NCI-H2227 (cell line): ENCODE data around the gene NR1D2.

Source experiments
- DNase-seq: peaks from one replicate; lab custom pipeline; 2025; ENCODE audit not compliant: unreplicated experiment; lab: John Stamatoyannopoulos, UW

NR1D2 gene

GRCh38 chr3:23961913-23962312 lies 16.8 kb downstream of the NR1D2 start:
- DNase-seq, result no peak

DNA sequence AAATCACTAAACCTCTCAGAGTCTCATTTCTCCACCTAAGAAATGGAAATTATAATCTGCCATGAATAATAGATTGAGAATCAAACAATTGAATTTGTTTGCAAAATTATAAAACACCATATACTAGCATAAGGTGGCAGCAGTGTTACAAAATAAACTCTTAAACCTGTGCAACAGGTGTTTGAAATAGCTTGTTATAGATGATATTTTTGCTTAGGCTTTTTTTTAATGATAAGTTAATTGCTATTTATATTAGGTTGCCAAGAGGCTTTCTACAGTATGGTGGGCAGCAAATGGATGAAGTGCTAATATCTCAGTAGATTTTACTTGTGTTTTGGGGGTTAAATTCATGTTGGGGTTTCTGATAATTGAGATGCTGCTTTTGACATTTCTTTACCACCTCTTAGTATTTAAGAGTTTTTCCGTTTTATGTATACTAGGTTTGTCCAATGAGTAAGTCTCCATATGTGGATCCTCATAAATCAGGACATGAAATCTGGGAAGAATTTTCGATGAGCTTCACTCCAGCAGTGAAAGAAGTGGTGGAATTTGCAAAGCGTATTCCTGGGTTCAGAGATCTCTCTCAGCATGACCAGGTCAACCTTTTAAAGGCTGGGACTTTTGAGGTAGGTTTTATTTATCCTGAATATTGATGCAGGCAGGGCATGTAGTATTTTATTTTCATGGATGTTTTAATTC lies 19.6 kb downstream of the NR1D2 start:
- DNase-seq, result no peak

DNA sequence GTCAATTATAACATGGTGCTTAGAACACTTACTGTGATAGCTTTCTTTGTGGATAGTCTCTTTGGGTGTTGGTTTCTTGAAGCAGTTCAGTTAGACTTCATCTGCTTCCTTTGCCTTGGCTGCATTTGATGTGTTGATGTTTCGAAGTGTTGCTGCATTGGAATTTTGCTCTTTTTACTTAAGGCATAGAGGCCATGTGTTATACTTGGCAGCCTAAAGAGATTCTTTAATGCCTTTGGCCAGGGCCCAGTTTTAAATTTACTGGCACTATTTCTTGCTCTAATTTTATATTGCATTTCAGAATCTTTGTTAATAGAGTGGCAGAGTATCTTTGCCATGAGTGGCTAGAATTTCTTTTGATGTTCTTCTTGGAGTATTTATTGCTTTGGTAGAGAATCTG lies 21.2 kb downstream of the NR1D2 start:
- DNase-seq, result no peak

- DNase-seq, result peak; percentile 8
These were observed 23.5 kb downstream of the NR1D2 start for GRCh38 chr3:23968463-23969184.

DNA sequence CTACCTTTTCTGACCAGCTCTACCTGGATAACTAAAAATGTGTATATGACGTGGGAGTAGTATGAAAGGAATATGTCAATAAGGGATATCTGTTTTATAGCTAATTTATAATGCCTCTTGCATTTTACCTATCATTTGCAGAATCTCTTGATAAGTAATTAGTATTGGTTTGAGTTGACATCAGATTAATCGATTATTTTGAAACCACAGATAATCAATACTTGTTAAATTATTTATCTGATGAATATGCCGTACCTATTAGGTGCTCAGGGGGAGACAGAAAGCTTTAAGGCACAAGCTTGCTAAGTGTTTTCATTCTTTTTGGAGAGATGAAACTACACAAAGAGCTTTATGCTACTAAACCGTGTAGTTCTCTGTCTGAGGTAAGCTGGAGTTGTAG lies 24.3 kb downstream of the NR1D2 start:
- no peak for DNase-seq

- no peak for DNase-seq
These were observed 26.6 kb downstream of the NR1D2 start for GRCh38 chr3:23971684-23972083.

DNA sequence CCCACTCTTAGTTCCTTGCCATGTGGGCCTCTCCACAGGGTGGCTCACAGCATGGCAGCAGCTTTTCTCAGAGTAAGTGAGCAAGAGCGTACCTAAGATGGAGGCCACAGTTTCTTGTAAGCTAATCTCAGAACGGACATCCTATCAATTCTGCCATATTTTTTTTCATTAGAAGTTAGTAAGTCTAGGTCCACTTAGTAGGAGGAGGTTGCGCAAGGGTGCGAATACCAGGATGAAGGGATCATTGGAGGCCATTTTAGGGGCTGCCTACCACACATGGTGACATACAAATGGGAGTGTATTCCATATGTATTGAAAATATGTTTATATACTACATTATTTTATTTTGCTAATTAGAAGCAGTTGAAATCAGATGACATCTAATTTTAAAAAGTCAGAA lies 31.5 kb downstream of the NR1D2 start:
- no peak for DNase-seq

GRCh38 chr3:23979569-23979968 lies 34.5 kb downstream of the NR1D2 start:
- no peak for DNase-seq

DNA sequence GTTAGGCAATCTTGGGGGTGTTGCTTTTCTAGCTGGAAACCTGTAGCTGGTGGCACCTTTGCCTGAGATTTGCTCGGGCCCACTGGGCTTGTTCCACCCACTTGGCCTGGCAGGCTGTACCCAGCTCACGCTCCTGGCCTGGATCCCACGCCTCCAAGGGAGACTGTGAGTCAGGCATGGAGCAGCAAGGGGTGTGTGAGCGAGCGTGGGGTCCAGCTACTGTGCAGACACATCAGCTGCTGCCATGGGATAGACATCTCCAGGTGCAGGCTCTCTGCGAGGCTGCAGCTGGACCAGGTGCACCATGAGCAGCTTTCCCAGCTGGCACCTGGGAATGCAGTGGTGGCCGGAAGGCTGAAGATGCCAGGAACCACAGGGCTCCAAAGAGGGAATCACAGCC lies 36.0 kb downstream of the NR1D2 start:
- no peak for DNase-seq

- no peak for DNase-seq
These were observed 36.9 kb downstream of the NR1D2 start for GRCh38 chr3:23981955-23982354.

DNA sequence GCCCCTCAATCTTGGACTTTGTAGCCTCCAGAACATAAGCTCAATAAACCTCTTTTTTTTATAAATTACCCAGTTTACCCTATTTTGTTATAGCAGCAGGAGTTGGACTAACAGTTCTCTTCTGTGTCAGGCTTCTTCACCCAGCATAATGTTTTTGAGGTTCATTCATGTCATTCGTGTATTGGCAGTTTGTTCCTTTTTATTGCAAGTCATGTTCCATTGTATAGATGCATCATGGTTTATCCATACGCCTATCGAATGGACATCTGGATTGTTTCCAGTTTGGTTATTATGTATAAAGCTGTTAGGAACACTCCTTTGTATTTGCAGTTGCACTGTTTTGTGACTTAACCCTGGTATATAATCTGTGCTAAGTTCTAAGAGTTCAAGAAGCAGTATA lies 39.8 kb downstream of the NR1D2 start:
- no peak for DNase-seq

DNA sequence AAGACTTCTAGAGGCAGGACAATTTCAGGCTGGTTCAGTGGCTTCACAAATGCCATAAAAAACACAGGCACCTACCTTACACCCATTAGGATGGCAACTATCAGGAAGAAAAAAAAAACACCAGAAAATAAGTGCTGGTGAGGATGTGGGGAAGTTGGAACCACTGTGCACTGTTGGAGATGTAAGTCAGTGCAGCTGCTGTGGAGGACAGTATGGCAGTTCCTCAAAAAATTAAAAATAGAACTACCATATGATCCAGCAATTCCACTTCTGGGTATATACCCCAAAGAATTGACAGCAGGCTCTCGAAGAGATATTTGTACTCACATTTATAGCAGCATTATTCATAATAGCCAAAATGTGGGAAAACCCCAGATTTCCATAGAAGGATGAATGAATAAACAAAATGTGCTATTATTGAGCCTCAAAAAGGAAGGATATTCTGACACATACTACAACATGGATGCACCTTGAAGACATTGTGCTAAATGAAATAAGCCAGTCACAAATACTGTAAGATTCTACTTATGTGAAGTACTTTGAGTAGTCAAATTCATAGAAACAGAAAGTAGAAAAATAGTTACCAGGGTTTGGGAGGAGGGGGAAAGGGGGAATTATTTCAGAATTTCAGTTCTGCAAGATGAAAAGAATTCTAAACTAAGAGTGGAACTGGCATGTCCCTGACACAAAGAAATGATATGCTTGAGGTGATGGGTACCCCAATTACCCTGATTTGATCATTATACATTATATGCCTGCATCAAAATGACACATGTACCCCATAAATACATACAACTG lies 40.9 kb downstream of the NR1D2 start:
- no peak for DNase-seq

GRCh38 chr3:23987356-23987755 lies 42.3 kb downstream of the NR1D2 start:
- no peak for DNase-seq

GRCh38 chr3:23991306-23991682 lies 46.2 kb downstream of the NR1D2 start:
- DNase-seq, result peak; percentile 41

- DNase-seq, result peak; percentile 64
These were observed 46.9 kb downstream of the NR1D2 start for GRCh38 chr3:23991683-23992628.

DNA sequence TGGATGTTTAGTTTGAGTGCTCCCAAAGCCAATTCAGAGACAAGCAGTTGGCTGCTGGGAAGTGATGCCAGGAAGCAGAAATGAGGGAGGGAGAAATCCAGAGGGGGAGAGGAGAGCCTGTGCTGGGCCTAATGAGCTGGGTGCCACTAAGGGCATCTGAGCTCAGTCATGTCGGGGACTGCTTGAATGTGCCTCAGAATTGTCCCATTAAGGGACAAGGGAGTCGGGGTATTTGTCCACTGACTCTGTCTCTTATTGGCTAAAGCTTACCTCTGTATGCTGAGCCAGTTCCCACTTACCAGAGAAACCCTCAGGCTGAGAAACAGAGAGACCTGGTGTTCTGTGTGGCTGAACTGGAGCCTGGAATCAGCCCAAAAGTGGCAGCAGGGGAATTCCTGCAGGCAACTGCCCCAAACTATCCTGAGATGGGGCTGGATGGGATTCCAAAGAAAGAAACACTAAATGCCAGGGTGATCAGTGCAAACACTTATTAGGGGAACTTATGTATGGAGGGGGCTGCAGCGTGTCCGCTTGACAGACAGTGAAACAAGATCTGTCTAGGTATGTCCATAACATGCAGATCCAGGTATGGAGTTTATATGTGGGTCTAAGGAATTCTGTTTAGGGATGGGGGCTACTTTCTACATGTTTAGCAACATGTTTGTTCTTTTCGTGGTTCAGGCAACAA lies 48.6 kb downstream of the NR1D2 start:
- DNase-seq, result no peak

DNA sequence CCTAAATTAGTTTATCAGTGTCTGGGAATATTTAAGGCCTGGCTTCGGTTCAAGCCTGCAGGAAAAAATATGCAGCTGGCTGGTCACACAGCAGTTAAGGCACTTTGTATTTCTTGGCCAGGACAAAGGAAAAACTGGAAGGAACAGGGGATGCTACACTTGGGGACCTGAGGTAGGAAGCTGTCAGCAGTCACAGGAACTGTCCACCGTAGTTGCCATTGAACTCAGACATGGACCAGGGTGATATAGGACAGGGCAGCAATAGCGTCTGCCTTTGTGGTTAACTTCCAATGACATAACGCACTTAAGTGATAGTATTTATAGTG lies 49.1 kb downstream of the NR1D2 start:
- no peak for DNase-seq

DNA sequence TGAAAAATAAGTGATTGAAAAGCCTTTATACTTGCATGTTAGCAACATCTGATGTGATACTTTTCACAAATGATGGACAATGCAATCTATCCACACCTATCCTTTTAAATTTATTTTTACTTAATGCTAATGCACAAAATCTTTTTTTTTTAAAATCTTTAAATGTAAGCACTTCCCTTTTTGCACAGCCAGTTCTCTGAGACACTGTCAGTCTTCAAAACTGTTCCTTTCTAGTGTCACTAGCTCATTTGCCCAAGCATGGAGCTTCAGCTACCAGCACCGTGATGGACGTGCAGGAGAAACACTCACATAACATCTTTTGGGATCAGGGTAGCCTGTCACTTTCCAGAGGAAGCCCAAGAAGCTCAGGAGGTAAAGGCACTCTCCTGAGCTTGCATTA lies 50.1 kb downstream of the NR1D2 start:
- no peak for DNase-seq

DNA sequence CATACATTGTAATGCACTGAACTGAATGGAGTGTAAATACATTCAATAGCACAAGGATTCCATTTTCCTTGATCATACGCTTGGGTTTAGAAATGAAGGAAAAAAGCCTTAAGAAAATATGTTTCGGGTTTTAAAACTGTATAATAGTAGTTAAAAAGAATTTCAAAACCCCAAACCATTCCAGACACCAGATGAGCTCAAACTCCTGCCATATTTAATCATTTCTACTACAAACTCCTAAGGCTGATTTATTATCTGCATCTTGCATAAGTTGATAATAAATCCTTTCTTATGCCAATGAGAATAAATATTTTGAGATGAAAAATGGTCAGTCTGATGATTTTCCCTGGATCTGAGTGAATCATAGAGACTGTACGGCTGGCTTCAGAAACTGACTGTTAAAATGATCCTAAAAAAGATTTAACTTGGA lies 51.0 kb downstream of the NR1D2 start:
- DNase-seq, result no peak

- DNase-seq, result peak; percentile 71
These were observed 54.0 kb downstream of the NR1D2 start for GRCh38 chr3:23999012-23999641.
